Astrocyte (in vitro differentiated cells and primary cell): Measurements from ENCODE around the gene NBPF1.

Source experiments
- EZH2 ChIP-seq: IDR thresholded peaks from 2 replicates; pipeline ENCODE4 v1.6.1; 2012; ENCODE audit warnings: mild to moderate bottlenecking, low read length, inconsistent platforms; ENCODE audit not compliant: insufficient read depth
- TF ChIP-seq, protein P1 (sequence below): IDR thresholded peaks from 2 replicates; pipeline ENCODE4 v1.5.1; 2011; ENCODE audit warnings: low read depth, mild to moderate bottlenecking, inconsistent platforms, low read length, moderate library complexity; ENCODE audit not compliant: insufficient read depth

DNA sequence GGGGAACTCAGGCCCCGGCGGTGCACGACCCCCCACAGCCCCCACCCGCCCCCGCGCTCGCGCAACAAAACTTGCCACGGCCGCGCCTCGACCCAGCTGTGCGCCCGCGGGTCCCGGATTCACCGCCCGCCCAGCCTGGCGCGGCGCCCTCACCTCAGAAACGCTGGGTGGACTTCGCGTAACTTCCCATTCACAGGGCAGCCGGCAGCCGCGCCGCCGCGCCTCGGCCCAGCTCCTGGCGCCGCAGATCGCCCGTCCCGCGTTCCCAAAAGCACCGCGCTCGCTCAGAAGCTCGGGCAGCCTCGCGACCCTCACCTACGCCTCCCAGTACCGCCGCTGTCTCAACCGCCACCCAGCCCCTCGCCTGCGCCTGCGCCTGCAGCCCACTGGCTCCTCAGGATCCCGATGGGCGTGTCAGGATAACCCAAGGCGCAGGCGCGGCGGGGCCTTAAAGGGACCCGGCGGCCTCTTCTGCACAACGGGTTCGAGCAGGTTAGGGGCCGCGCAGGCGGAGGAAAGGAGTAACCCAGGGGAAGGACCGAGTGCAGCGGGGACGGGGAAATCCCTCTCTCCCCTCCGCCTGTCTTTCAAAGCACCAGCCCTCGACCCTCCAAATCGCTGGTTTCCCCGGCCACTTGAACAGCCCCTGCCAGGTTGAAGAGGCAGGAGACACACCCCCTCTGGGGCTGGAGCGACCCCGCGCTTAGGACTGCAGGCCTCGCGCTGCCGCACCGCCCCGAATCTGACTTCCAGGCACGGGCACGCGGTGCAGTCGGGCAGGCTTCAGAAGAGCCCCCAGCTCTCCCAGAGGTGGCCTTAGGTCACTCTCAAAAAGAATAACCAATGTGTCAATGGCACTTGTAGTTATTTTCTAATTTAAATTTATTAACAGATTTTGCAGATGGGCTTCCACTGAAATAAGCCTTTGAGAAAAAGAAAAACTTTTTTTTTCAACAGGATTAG lies at the start of gene NBPF1:
- TF ChIP-seq, protein P1, sequence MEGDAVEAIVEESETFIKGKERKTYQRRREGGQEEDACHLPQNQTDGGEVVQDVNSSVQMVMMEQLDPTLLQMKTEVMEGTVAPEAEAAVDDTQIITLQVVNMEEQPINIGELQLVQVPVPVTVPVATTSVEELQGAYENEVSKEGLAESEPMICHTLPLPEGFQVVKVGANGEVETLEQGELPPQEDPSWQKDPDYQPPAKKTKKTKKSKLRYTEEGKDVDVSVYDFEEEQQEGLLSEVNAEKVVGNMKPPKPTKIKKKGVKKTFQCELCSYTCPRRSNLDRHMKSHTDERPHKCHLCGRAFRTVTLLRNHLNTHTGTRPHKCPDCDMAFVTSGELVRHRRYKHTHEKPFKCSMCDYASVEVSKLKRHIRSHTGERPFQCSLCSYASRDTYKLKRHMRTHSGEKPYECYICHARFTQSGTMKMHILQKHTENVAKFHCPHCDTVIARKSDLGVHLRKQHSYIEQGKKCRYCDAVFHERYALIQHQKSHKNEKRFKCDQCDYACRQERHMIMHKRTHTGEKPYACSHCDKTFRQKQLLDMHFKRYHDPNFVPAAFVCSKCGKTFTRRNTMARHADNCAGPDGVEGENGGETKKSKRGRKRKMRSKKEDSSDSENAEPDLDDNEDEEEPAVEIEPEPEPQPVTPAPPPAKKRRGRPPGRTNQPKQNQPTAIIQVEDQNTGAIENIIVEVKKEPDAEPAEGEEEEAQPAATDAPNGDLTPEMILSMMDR: no peak
- TF ChIP-seq EZH2: no peak
